Kidney tubule cell (primary cell): ENCODE data around the gene TTC1.
A peak's percentile ranks its signal among the peaks of the same experiment; 100 is the strongest.
"Not testable (repeated sequence)": the region's sequence is repeated elsewhere in the genome, so short reads cannot be mapped to it uniquely, and the experiment has no call there.

ENCODE experiments used
- DNase-seq: peaks from one replicate; pipeline ENCODE4 v3.0.0-alpha.2; 2018; ENCODE audit warnings: low spot score

TTC1 gene

DNA sequence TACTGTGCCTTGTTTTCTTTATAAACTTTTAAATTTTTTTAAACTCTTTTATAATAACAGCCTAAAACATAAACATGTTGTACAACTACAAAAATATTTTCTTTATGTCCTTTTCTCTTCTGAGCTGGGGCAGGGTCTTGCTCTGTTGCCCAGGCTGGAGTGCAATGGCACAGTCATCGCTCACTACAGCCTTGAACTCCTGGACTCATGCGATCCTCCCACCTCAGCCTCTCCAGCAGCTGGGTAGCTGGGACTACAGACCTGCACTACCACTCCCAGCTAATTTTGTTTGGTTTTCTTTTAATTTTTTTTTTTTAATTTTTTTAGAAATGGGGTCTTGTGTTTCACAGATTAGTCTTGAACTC lies 31.5 kb downstream of the TTC1 start:
- DNase-seq, result no peak

DNA sequence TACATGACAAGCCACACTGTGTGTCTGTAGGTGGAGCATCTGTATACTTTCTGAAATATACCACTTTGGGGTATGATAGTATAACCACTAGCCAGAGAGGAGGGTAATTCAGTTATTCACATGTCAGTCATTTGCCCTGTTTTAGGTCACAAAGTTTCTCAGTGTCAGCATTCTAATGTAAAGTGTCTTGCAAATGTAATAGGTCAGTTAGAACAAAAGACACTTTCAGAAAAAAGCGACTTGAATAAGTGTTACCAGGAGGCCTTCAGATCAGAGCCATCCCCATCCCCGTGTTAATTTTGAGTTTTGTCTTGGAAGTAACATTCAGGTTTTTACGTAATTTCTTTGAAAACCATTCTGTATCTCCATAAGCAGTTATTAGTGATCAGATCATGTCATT lies 33.7 kb downstream of the TTC1 start:
- no peak for DNase-seq

- DNase-seq, result no peak
These were observed 35.5 kb downstream of the TTC1 start for GRCh38 chr5:160044391-160044804.

DNA sequence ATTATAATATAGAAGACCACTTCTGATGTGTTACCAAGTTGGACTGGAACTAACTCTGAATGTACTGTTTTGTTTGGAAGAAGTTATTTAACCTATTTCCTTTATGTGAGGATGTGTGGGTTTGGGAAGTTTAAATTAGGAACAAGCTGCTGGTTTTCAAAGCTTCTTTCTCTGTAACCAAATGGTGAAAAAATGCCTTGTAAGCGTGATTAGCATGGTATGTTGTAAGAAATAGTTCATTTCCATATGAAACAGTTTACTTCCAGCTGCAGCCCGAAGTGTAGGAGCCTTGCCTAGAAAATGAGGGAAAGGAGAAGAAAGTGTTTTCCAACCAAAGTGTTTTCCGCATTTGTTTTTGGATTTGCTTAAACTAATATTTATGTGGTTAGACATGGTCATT lies 36.0 kb downstream of the TTC1 start:
- no peak for DNase-seq

DNA sequence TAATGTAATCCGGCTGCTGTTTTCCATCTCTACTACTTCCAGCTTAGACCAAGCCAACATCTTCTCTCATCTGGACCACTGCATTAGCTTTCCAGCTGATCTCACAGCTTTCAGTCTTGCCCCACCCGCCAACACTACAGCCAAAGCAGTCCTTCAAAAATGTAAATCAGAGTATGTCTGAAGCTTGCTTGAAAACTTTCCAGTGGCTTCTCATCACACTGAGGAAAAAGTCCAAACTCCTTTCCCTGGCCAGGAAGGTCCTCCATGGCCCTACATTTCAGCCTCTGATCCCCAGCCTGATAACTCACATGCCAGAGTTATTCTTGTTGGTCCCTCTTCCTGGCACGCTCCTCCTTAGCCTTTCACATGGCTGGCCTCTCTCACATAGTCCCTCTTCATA lies 38.5 kb downstream of the TTC1 start:
- no peak for DNase-seq

DNA sequence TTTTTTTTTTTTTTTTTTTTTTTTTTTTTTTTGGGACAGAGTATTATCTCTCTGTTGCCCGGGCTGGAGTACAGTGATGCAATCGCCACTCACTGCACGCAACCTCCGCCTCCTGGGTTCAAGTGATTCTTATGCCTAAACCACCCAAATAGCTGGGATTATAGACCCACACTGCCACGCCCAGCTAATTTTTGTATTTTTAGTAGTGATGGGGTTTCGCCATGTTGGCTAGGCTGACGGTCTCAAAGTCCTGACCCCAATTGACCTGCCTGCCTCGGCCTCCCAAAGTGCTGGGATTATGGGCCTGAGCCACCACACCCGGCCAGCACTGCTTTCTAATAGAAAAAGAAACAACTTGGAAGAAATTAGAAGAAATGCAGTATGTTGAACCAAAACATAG lies 39.2 kb downstream of the TTC1 start:
- no peak for DNase-seq

DNA sequence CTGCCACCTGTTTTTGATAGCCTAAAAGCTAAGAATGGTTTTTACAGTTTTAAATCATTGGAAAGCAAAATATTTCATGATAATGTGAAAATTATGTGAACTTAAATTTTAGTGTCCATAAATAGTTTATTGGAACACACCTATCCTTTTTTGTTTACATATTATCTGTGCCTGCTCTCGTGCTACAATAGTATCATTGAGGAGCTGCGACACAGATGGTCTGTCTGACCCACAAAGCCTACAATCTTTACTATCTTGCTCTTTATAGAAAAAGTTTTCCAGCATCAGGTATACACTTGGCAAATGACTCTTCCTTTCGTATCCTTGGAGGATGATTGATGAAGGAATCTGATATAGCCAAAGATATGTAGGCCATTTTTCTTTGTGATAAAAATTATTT lies 40.2 kb downstream of the TTC1 start:
- DNase-seq, result no peak

DNA sequence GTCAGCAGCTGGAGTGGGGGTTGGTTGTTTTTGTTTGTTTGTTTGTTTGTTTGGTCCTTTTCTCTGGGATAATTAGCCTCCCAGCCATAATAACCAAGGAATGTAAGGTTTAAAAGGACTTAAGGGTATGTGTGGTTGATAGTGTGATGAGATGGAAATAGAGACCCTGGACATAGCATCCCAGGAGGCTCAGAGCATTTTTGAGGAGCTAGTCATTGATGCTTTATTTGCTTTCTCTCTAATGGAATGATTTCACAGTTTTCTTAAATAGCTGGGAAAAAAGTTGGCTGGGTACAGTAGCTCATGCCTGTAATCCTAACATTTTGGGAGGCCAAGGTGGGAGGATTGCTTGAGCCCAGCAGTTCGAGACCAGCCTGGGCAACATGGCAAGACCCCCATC lies 45.1 kb downstream of the TTC1 start:
- peak; percentile 30 for DNase-seq

DNA sequence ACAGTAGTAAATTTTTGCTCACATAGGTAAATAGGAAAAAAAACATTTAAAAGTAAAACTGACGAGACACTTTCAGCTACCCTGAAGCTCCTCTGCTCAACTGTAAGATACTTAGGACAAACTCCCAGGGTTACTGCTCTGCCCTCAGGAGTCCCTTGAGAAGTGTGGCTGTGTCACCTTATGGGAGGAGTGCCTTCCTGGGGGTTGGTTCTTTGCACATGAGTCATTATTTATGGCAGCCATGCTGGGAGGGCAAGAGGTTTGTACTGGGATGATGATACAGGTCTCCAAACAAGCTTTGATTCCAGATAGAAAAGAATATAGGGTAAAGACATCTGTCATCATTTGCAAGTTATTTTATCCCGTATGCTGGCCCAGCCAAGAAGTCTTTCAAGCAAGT lies 45.9 kb downstream of the TTC1 start:
- peak; percentile 76 for DNase-seq

DNA sequence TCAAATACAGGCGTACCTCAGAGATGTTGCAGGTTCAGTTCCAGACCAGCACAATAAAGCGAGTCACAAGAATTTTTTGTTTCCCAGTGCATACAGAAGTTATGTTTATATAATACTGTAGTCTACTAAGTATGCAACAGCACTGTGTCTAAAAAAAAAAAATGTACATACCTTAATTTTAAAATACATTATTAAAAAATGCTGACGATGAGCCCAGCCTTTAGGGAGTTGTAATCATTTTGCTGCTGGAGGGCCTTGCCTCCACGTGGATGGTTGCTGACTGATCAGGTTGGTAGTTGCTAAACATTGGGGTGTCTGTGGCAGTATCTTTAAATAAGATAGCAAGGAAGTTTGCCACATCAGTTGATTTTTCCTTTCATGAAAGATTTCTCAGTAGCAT lies 48.3 kb downstream of the TTC1 start:
- DNase-seq, result no peak

GRCh38 chr5:160060001-160060400 lies 51.1 kb downstream of the TTC1 start:
- no peak for DNase-seq

GRCh38 chr5:160061770-160062169 lies 52.8 kb downstream of the TTC1 start:
- no peak for DNase-seq

GRCh38 chr5:160064417-160064810 lies 55.5 kb downstream of the TTC1 start:
- no peak for DNase-seq

DNA sequence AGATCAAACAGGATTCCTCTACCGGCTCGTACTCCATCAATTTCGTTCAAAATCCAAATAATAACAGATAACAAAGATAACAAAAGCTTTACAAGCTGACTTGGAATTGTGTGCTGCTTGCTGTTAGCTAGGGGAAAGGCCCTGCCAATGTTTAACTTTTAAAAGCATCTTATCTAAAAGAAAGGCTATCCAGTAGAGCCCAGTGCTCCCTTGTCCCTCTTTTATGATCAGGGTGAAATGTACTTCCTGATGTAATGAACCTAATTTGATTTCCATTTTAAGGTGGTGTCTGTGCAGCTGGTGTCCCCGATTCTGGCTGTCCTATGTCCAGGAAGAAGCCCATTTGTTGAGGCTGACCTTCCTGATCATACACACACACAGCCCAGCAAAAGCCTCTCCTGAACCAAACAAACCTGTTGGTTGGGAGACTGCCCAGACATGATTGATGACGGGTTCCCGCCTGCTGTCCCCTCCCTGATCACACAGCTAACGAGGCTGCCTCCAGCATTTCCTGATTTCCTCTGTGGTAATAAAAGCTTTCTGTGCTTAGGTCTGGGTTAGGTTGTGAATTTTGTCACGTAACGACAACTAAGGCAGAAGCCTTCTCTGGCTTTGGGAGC lies 56.2 kb downstream of the TTC1 start:
- DNase-seq, result peak; percentile 26

- not testable (repeated sequence) for DNase-seq
These were observed 60.2 kb downstream of the TTC1 start for GRCh38 chr5:160069120-160069519.

- no peak for DNase-seq
These were observed 62.6 kb downstream of the TTC1 start for GRCh38 chr5:160071516-160071915.

DNA sequence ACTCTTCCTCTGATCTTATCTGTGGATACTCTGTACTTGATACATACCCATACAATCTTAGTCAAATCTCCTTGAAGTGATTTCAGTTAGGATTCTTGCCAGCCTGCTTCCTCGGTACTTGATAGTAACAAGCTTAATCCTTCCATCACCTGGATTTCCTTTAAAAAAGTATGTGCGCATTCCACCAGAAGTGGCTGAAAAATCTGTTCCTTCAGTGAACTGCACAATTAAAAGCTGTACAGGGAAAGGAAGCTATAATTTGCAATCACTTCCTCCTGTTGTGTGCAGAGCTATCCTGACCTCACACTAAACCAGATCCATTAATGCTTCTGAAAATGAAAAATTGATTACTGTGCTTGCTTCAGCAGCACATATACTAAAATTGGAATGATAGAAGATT lies 63.0 kb downstream of the TTC1 start:
- no peak for DNase-seq

DNA sequence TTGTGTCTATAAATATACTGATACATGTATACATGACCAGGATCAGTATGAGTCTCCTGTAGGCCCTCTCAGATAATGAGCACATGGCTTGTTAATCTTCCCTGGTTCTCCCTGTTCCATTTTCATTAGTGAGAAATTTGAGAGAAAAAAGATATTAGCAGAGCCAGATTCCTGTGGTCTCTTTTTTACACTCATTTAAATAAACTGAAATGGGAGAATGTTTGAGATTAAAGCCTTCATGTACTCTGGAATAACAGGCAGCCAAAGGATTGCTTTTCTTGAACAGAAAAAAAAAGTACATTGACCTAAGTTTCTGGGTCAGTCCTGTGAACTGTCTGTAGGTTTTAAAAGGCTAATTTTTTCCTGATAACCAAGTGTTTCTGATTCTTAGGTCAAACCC lies 66.1 kb downstream of the TTC1 start:
- no peak for DNase-seq

GRCh38 chr5:160076997-160077396 lies 68.1 kb downstream of the TTC1 start:
- DNase-seq, result no peak

DNA sequence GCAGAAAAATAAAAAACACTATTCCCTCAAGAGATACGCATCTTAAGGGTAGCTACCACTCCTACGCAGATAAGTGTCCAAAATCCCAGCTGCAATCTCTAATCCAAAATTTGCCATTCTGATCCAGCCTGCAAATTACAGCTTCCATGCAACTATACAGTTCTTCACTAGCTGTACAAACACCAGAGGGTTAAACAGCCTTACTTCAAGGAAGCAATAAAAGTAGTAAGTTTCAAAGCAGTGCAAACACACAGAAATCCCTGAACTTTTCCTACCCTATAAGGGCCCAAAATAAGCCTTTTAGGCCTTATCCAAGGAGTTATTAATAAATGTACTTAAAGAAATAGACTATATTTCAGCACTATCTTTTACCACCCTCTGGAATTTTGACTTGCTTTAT lies 70.8 kb downstream of the TTC1 start:
- no peak for DNase-seq

DNA sequence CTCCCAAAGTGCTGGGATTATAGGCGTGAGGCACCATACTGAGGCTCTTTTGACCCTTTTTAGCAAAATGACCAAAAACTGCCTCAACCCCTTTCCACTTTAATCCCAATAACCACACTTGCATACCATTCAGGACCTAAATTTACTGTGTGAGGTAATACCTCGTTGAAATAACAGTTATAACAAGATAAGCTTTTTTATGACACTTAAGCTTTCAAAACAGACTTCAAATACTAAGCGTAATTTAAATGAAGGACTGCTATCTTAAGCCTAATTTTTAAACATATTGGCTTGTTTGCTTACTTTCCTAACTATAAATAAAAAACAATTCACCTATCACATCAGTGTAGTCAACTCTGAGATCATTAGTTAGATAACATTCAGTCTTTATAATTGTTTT lies 72.6 kb downstream of the TTC1 start:
- DNase-seq, result no peak

DNA sequence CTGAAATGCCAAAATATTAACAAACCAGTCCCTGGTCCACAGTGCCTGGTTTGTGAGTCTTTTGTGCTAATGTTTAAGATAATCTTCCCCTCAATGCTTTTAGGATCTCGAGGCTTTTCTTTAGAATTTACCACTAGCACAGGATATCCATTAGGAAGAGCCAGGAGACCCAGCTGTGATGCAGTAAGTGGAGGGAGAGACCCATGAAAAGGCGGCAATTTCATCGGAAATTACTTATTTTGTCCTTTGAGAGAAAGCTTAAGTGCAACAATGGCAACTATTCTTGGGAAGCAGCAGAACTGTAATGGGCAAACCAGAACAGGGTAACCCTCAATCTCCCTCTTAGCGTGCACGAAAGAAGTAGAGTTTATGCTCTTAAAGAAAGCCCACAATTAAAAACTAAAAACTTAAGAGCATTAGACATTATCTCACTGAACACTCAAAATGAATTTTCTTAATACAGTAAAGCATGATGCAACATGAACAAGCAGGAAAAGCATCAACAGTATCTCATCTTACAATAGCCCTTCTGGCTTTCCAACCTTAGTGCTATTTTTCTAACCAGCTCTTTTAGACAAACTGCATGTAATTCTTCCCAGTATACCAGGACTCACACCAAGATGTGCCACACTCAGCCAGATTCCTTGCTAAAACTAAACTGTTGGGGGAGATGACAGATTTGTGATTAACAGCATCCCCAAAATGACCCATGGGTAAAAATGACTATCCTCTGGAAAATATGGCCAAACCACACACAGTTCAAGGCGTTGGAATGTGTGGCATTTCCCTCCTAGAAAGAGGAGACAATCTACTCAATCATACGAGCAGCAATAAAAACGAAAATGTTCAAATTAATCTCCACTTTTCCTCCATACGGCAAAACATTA lies 73.9 kb downstream of the TTC1 start:
- DNase-seq, result peak; percentile 77

GRCh38 chr5:160083501-160083900 lies 74.6 kb downstream of the TTC1 start:
- peak; percentile 76 for DNase-seq

GRCh38 chr5:160084144-160084543 lies 75.2 kb downstream of the TTC1 start:
- no peak for DNase-seq
